NCI-H69 (cell line): ENCODE measurements around the gene GFOD1.

Source experiments
- DNase-seq: peaks from one replicate; lab custom pipeline; 2025; lab: John Stamatoyannopoulos, UW

GFOD1 gene

DNA sequence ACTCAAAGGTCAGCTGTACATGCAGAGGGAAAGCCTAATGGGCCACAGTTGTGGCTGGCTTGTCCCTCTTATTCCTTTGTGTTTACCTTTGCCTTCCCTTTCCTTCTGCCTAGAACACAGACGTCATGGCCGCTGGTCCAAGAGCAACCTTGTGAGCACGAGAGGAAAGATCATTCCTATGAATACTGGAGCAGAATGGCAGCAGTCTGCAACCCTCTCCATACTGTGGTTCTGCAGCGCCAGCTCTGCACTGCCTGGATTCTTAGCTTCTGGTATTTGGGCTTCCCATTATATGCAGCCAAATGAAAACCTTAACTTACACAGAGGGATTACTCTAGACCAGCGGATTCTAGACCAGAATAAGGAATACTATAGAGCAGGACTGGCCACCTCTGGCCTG is 171.5 kb downstream of the GFOD1 start:
- DNase-seq, result no peak

DNA sequence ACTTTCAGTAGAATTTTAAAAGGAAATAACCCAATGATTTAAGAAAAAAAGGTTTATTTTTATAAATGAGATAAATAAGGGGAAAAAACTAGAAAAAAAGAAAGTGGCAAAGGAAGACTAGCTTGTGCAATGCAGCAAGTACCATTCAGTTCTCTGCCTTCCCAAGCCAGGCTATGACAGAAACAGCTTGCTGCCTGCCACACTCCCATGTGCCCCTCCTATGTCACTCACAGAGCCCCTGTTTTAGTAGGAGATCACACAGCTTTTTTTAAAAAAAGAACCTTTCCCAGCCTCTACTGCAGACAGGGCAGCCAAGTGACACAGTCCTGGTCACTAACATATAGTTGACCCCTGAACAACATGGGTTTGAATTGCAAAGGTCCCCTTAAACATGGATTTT is 172.6 kb downstream of the GFOD1 start:
- DNase-seq, result no peak

- DNase-seq, result no peak
These were observed 176.2 kb downstream of the GFOD1 start for GRCh38 chr6:13311155-13311554.

DNA sequence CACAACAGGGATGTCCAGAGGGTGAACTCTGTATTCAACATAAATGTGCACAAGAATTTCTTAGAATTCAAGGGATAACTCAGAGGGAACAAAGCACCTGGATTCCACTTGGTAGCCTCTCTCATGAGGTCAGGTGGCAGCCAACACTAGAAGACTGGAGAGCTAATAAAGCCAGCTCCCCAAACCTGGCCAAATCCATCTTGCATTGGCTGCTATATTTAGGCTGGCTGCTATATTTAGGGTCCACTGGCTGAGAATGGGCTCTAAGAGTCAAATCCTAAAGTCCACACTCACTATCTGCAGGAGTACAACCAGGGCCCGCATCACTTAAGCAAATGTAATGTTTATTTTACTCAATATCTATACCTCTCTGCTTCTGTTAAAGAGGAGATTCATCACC is 179.1 kb downstream of the GFOD1 start:
- DNase-seq, result no peak
